Measurements from ENCODE around the gene OR6K3.

OR6K3 gene

GRCh38 chr1:158687037-158687436, 33.5 kb downstream of the OR6K3 start:
- no peak for DNase-seq (ENCODE audit: low read depth in 2 of 2)

- no peak for DNase-seq (ENCODE audit: low read depth in 2 of 2)
Observed at GRCh38 chr1:158686111-158687009, 34.2 kb downstream of the OR6K3 start, which contains the start of gene SPTA1. TSS of gene SPTA1 (minus strand) at chr1:158686715. CDS start at chr1:158686517, 198 bp downstream.

GRCh38 chr1:158685085-158685484, 35.4 kb downstream of the OR6K3 start:
- DNase-seq (ENCODE audit: low read depth in 2 of 2) = no peak

GRCh38 chr1:158681606-158682005, 38.9 kb downstream of the OR6K3 start:
- no peak for DNase-seq (ENCODE audit: low read depth in 2 of 2)

- no peak for DNase-seq (ENCODE audit: low read depth in 2 of 2)
Observed at GRCh38 chr1:158679289-158679688, 41.2 kb downstream of the OR6K3 start.

- DNase-seq (ENCODE audit: low read depth in 2 of 2) = no peak
Observed at GRCh38 chr1:158675563-158676323, 44.8 kb downstream of the OR6K3 start.

GRCh38 chr1:158674302-158674701, 46.2 kb downstream of the OR6K3 start:
- no peak for DNase-seq (ENCODE audit: low read depth in 2 of 2)

All from activated CD8-positive, alpha-beta memory T cell treated with anti-CD3 and anti-CD28 coated beads for 4 hours (primary cell).